Measurements from ENCODE around the gene SLC45A2.
A peak's percentile ranks its signal among the peaks of the same experiment; 100 is the strongest.

Gene SLC45A2

DNA sequence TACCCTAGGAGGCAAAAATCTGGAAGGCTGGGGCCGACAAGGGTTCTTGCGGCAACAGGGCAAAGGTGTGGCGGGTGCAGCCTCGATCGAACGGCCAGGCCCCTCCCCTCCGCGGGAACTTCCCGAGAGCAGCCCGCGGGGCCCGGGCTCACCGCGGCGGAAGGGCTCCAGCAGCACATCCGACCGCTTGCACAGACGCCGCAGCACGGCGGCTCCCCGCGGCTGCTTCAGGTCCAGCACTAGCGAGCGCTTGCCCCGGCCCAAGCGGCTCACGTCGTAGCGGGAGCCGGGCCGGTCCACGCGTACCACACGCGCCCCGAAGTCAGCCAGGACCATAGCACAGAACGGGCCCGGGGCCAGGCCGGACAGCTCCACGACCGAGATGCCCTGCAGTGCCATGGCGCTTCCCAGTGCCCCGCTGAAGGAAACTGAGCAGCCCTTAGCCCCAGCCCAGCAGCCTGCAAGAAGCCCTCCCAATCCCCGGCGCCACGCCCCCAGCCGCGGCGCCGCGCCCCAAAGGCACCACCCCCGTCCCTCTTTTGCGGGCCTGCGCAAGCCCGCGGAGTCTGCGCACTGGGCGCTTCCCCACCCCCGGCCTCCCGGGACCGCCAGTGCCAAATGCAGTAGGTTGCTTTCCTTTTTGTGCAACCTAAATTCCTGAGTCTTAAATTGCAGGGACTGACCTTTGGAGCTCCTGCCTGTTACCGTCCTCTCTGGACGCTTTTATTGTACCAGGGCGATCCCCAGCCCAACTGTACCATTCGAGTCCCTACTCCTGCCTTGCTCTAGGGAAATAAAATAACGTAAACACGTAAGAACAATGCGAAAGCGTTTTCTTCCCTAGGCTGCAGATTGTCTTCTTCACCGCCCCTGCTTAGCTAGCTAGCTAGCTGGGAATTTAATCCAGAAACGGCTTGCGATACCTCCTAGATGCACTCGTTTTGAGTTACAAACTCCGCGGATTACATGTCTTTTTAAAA, 23.4 kb upstream of the SLC45A2 start, which contains the start of gene AMACR:
AMACR (minus strand) TSS at position 430 of the 980 bp plus-strand sequence; CDS start at position 399, 31 bp downstream.
- DNase-seq (ENCODE audit: low read depth in 2 of 2) = peak; percentile 80 to 81

DNA sequence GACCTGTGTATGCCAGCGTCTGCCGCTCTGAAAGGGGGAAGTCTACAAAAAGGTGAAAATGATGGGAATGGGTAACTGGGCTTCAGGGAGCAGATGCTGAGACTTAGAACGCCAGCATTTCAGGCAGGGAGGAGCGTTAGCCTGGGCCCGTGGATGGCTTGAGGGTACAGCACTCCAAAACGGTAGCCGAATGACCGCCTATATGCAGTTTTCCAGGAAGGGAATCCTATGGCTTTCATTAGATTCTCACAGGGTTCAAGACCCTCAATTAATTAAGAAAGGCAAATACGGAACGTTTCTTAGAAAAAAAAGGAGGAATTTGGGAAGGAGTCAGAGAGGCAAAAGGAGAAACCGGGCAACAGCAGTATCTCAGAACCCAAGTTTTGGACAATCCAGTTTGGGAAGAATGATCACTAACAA, 22.7 kb upstream of the SLC45A2 start:
- no peak for DNase-seq (ENCODE audit: low read depth in 2 of 2)

DNA sequence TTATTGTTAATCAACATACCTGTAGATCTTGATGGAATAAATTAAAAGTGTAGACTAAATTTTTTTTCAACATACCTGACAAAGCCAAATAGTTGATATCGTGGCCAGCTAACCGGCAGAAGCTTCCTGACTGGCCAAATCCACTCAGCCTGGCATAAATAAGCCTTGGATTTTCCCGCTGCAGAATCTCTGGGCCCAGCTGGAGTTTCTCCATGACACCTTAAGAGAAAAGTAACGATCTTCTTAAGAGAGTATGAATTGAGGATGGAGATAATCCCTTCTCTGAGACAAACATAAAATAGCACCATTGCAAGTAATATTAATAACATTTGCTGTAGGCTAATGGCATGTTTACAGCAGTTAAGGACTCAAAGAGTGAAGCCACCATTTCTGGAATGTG, 21.2 kb upstream of the SLC45A2 start:
- DNase-seq (ENCODE audit: low read depth in 2 of 2) = no peak

DNA sequence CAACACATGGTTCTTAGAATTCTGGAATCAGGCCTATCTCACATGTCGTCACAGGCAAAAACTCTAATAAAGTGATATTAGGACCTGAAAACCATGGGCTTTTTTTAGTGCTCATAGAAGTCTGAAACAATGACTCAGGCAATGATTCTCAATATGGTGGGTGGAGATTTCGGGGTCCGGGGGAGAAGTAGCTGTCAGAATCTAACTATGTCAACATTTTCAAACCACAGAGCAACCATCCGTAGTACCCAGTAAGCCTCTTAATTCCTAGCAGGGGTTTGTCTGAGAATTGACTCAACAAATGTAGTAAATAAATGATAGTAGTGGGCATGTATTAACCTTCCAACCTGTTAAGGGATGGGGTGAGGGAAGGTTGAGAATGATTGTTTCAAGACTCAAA, 20.7 kb upstream of the SLC45A2 start:
- no peak for DNase-seq (ENCODE audit: low read depth in 2 of 2)

DNA sequence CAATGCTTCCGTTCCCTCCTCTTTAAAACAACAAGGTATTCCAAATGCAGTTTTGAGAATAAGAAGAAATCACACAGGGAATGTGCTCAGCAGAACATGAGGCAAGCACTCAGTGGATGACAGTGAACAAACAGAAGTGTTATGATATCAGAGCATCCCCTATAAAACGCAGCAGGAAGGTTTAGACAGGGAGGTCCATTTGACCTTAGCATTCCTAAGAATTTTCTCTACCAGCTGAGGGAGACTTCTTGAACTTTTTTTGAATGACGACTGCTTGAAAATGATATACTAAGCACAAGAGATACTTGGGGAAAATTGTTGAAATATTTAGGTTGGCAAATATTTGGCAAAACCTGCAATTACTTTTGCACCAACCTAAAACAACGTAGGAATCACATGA, 19.4 kb upstream of the SLC45A2 start:
- no peak for DNase-seq (ENCODE audit: low read depth in 2 of 2)

DNA sequence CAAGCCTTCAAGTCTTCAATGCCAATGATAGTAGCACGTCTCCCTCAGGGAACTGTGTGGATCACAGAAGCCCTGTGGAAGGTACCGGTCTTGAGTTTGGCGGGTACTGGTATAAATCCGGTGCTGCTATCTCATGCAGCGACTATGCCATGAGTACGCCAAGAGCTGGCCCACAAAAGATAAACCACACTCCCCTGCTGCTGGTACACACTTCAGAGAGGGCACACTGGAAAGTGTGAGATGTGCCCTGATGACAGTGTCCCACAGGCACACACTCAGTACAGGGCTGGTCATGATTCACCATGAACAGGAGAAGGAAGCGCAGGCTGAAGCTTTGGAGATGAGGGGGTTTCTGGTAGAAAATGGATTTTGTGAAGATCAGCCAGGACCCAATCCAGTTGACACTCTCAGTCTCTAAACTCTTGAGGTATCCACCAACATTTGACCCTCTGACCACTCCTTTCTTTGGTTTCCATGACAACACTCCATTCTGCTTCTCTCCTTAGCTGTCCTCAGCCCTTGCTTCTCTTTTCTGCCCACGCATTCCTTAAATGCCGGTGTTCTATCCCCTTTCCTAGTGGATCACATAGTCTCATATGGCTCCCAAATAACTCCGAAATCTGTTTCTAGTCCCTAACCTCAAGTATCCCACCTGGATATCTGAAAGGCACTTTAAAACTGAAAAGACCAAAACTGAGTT, 18.3 kb upstream of the SLC45A2 start:
- DNase-seq (ENCODE audit: low read depth in 2 of 2) = no peak

DNA sequence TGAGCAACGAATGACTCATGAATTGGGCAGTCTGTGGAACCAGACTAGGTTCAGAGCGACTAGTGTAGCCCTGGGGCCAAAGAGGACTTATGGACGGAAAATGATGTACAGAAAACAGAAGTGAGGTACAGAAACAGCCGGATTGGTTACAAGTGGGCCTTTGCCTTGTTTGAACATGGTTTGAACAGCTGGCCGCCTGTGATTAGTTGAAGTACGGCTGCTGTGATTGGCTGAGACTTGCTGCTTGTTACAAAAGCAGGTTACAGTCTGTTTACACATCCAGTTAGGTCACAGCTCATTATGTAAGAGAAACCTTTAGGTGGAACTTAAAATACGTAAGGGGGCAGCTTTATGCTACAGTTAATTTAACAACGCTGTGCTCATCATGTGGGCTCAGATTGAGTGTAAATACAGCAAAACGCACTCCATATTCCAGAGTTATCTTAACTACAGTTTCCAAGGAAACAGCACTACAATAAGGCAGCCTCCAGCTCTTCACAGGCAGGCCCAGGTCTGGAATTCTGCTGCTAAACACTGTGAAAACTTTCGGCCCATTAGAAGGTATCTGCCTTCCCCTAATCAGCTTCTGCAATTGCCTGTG, 16.8 kb upstream of the SLC45A2 start:
- no peak for DNase-seq (ENCODE audit: low read depth in 2 of 2)

DNA sequence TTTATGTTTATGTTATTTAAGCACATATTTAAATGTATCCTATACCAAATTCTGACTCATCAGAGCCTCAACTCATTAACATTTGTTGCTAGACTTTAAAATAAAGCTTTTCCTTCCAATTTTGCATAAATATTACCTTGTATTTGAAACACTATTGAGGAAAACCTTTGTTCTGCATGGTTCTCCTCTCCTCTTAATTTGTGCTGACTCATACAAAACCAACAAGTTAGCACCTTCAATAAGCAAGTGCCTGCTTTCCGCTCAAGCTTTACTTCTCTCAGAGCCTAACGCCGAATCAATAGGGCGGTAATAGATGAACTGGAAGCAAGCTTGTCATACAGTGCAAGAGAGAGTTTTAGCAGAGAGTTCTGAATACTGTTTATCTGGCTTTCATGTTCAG, 15.5 kb upstream of the SLC45A2 start:
- DNase-seq (ENCODE audit: low read depth in 2 of 2) = no peak

DNA sequence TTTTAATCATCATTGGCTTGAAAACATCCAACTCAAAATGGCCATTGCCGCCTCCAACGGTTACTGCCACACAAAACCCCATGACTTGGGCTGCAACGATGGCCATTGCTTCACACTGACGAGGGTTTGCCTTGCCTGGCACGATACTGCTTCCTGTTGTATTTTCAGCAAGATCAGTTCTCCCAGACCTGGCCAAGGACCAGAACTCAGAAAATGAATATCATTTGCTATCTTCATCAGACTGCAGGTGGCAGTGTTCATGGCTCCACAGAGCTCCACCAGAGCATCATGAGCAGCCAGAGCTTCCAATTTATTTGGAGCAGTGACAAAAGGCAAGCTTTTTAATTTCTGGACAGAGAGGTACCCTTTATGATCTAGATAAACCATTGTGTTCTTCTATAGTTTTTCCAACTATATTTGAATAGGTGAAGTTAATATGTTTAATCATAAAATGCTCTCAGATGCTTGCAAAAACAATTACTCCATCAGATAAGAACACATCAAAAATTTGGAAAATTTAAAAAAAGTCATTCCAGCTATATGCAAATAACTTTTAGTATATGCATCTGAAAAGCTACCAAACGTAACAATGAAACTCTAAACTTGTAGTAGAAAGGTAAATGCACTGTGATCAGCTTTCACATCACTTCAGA, 13.0 kb upstream of the SLC45A2 start:
- DNase-seq (ENCODE audit: low read depth in 2 of 2) = no peak

DNA sequence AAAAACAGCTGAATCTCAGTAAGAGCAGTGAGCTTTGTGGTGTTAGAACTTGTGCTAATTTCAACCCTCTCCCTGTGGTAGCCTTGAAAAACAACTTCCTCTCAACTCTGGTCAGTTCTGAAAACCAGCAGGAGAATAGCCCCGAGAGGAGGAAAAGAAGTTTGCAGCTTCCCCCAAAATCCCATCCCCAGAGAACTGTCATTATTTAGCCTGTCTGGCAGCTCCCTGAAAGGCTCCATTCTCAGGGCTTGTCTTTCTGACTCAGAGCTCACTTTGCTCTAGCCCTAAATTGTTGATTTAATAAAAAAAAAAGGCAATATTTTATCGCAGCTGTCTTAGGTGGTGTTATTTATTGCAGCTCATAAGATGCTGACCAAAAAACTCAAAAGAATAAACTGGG, 11.4 kb upstream of the SLC45A2 start:
- DNase-seq (ENCODE audit: low read depth in 2 of 2) = no peak

DNA sequence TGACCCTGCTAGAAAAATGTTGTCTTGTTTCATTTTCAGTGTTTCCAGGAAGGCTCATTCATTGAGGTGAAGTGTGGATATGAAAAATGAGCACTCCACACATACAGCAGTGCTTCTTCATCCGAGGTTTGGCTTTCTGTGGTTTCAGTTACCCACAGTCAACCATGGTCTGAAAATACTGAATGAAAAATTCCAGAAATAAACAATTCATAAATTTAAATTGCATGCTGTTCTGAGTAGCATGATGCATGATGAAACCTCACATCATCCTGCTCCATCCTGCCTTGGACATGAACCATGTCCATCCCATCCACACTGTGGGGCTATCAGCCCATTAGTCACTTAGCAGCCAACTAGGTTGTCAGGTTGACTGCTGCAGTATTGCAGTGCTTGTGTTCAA, 10.4 kb upstream of the SLC45A2 start:
- DNase-seq (ENCODE audit: low read depth in 2 of 2) = no peak

DNA sequence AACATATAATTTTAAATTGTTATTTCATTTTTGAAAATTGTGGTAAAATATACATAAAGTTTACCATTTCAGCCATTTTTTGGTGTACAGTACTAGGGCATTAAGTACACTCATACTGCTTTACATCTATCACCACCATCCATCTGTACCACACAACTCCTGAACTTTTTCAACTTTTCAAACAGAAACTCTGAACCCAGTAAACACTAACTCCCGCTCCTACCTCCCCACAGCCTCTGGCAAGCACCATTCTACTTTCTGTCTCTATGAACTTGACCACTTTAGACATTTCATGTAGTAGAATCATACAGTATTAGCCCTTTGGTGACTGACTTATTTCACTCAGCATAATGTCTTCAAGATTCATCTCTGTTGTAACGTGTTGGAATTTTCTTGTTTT, 8.4 kb upstream of the SLC45A2 start:
- no peak for DNase-seq (ENCODE audit: low read depth in 2 of 2)

DNA sequence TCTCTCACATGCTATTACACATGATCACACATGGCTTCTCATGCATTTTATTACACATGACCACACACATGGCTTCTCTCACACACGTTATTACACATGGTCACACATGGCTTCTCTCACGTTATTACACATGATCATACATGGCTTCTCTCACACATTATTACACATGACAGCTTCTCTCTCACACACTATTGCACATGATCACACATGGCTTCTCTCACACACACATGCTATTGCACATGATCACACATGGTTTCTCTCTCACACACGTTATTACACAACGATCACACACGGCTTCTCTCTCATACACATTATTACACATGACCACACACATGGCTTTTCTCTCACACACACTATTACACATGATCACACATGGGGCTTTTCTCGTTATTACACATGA, 954 bp upstream of the SLC45A2 start:
- no peak for DNase-seq (ENCODE audit: low read depth in 2 of 2)

DNA sequence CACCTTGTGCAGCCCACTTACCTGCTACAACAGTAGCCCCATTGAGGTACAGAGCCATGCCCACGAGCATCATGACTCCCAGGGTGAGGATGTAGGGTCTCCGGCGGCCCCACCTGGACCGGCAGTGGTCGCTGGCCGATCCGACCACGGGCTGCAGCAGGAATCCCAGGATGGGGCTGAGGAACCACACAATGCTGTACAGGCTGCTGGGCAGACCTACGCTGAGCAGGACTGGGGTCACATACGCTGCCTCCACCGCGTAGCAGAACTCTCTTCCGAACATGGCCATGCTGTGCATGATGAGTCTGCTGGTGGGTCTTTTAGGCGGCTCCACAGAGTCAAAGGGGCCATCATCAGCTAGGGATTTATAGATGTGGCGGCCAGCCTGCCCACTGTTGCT, 315 bp downstream of the SLC45A2 start:
- no peak for DNase-seq (ENCODE audit: low read depth in 2 of 2)

DNA sequence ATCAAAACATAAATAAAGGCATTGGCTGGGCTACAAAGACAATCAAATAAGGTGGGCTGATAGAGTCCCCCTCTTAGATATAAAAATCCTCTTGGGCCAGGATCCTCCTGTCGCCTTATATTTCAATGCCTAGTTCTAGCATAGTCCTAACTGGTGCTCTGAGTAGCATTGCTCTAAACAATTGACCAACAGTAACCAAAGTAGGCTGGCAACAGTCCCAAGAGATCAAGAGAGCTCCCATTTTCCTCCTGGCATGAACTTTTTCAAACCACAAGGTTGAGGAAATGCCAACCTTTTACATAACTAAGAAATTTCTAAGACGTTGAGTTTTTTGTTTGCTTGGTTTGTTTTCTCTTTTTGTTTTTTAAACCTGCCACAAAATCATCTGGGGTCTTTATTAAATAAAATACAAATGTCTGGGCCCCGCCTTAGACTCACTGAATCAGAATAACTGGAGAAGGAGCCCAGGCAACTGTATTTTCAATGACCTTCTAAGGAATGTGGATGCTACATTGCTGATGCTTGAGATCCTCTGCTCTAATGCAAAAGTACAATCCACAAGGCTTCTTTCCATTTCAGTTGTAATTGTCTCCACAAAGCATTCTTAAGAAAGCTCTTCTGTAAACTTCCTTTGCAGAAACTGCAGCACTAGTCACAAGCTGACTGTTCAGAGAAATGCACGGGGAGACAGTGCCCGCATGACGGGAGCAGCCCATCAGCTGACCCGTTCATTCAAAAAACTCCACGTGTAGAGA, 2.9 kb downstream of the SLC45A2 start:
- no peak for DNase-seq (ENCODE audit: low read depth in 2 of 2)

DNA sequence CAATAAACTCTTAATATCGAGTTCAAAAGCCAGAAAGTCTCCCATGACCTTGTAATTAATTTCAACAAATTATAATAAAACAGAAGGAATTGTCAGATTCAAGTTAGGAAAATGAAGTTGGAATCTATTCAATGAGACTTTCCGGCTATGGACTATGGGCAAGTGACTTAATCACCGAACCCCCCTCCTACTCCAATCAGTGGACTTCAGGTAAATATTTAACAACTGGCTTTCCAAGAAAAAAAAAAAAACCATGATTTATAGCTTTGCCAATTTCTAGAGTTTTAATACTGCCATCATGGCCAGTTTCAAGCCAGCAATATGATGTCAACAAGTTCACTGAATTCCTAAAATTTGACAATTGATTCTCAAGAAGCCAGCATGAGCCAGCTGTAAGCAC, 4.5 kb downstream of the SLC45A2 start:
- no peak for DNase-seq (ENCODE audit: low read depth in 2 of 2)

DNA sequence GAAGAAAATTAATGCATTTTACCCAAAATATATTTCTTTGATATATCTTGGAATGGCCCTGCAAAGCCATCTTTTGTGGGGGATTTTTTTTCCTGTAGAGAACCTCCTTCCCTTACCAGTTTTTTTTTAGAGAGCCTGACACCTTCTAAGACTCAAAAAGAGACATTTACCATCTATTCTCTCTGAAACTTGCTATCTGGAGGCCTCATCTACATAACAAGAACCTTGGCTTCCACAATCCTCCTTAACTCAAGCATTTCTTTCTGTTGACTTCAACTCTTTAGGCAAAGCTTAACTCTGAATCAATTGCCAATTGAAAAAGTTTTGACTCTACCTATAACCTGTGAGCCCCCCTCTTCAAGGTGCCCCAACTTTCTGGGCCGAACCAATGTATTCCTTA, 6.2 kb downstream of the SLC45A2 start:
- no peak for DNase-seq (ENCODE audit: low read depth in 2 of 2)

DNA sequence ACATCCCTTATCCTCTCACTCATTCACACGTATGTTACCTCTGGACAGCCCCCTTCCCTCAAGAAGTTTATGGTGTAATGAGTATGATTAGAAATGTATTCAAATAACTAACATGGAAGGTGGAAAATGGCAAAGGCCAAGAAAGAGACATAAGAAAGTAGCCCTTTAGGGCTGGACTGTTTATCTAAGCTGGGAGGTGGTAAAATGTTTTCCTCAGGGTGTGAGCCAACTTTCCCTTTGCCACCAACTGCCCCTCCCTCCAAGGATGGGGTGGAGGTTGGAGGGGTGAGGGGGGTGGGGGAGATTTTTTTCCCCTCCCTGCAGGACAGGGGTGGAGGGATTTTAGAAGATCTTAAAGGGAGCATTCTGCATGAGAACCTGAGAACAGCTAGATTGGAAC, 8.2 kb downstream of the SLC45A2 start:
- DNase-seq (ENCODE audit: low read depth in 2 of 2) = no peak

DNA sequence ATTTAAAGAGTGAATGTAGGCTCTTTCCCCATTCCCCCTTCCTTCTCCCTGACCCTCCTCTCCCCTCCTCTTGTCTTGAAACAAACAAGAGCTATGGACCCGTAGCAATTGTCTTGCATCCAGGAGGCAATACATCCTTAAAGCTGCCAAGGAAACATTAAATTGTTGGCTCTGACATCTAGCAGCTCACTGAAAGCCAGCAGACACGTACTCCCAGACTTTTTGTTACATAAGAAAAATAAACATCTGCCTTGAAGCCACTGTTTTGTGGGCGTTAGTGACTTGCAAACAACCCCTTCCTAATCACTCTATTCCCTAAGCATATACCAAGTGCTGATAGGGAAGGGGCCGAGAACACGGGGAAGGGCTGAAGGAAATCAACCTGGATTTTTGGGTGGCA, 8.6 kb downstream of the SLC45A2 start:
- no peak for DNase-seq (ENCODE audit: low read depth in 2 of 2)

DNA sequence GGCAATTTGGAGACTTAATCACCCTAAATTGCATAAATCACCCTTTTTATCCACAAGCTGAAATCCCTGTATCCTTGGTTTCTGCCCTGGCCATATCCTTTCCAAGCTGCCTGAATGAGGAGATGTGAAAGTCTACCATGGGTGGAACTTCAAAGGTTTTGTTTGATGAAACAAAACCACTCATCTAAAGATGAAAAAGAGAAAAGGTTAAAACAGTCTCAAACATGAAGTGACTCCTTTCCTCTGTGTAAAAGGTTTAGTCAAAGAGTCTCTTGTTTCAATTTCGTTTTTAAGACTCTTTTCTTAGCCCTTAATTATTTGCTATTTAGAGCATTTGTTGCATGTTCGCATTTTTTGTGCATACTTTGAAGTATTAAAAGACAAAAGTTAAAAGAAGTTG, 11.2 kb downstream of the SLC45A2 start:
- no peak for DNase-seq (ENCODE audit: low read depth in 2 of 2)
